Measurements from ENCODE around the gene ZNF804B.

DNA sequence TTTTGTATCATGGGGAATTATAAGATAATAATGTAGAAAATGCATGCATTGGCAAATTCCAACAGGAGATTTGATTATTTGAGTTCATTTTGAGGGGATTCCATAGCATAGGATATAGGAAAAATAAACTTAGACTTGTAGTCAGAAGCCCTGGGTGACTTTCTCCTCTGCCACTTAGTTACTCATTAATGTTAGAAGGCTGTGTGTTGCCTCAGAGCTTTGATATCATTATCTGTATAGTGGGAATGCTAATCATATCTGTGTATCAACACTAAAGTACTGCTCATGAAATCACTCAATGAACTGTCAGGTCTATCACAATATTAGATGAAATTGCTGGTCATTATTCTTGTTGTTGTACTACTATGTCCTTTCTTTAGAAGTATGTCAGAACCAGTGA lies 59.1 kb downstream of the ZNF804B start:
- TF ChIP-seq, protein P1, sequence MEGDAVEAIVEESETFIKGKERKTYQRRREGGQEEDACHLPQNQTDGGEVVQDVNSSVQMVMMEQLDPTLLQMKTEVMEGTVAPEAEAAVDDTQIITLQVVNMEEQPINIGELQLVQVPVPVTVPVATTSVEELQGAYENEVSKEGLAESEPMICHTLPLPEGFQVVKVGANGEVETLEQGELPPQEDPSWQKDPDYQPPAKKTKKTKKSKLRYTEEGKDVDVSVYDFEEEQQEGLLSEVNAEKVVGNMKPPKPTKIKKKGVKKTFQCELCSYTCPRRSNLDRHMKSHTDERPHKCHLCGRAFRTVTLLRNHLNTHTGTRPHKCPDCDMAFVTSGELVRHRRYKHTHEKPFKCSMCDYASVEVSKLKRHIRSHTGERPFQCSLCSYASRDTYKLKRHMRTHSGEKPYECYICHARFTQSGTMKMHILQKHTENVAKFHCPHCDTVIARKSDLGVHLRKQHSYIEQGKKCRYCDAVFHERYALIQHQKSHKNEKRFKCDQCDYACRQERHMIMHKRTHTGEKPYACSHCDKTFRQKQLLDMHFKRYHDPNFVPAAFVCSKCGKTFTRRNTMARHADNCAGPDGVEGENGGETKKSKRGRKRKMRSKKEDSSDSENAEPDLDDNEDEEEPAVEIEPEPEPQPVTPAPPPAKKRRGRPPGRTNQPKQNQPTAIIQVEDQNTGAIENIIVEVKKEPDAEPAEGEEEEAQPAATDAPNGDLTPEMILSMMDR (conservative IDR thresholded peaks at IDR 0.05), result no peak
- no peak for TF ChIP-seq EZH2 (IDR thresholded peaks at IDR 0.05; ENCODE audit: low read depth)
